Parathyroid adenoma (tissue), 2 donors: ENCODE results near the gene PRDX5.
"Not testable (repeated sequence)": the region's sequence is repeated elsewhere in the genome, so short reads cannot be mapped to it uniquely, and the experiment has no call there.

Experiments
- H2AFZ ChIP-seq: fragments of 300-600 bp; sonication (generic); one replicate; pipeline ENCODE4 v1.7.0; 2017; ENCODE audit warnings: antibody characterized with exemption, mild to moderate bottlenecking
- H3K27ac ChIP-seq: fragments of 300-600 bp; sonication (generic); one replicate; pipeline ENCODE4 v1.7.0; 2017
- H3K27me3 ChIP-seq: fragments of 300-600 bp; sonication (generic); one replicate; pipeline ENCODE4 v1.7.0; 2017; ENCODE audit warnings: low read length; ENCODE audit not compliant: control insufficient read depth, insufficient read depth
- H3K36me3 ChIP-seq: fragments of 300-600 bp; sonication (generic); one replicate; pipeline ENCODE4 v1.7.0; 2017; ENCODE audit warnings: low read length; ENCODE audit not compliant: control insufficient read depth, insufficient read depth
- H3K4me1 ChIP-seq: fragments of 300-600 bp; sonication (generic); one replicate; pipeline ENCODE4 v1.7.0; 2017; ENCODE audit warnings: control low read depth
- H3K4me2 ChIP-seq: fragments of 300-600 bp; sonication (generic); one replicate; pipeline ENCODE4 v1.7.0; 2017; ENCODE audit warnings: low read length
- H3K4me3 ChIP-seq: fragments of 300-600 bp; sonication (generic); one replicate; pipeline ENCODE4 v1.7.0; 2017; ENCODE audit warnings: low read depth, low read length
- H3K79me2 ChIP-seq: fragments of 300-600 bp; sonication (generic); one replicate; pipeline ENCODE4 v1.7.0; 2017; ENCODE audit warnings: control low read depth
- H3K9ac ChIP-seq: fragments of 300-600 bp; sonication (generic); one replicate; pipeline ENCODE4 v1.7.0; 2017; ENCODE audit warnings: mild to moderate bottlenecking
- H3K9me3 ChIP-seq: fragments of 300-600 bp; sonication (generic); one replicate; pipeline ENCODE4 v1.7.0; 2017; ENCODE audit warnings: low read length; ENCODE audit not compliant: control insufficient read depth
- TF ChIP-seq, protein P1 (sequence below): fragments of 300-600 bp; sonication (generic); IDR thresholded peaks from one replicate; pipeline ENCODE4 v1.7.0; 2017; ENCODE audit warnings: antibody characterized with exemption, mild to moderate bottlenecking
- donor health status: primary hyperparathyroidism.

The PRDX5 gene

GRCh38 chr11:64314146-64314804 is 3.6 kb upstream of the PRDX5 start:
- Histone ChIP-seq H3K9me3 (no peaks in the 10 kb centered on the region), H3K9ac (no peak overlapping the region), H3K4me2 (no peak overlapping the region), H3K27me3 (no peaks in the 10 kb centered on the region), H3K36me3 (no peaks in the 10 kb centered on the region), H3K4me3 (no peak overlapping the region), H2AFZ (no peak overlapping the region), H3K27ac (no peak overlapping the region), H3K79me2 (no peaks in the 10 kb centered on the region), H3K4me1 (peaks cover 4% of the 10 kb centered on the region)
- TF ChIP-seq, protein P1, sequence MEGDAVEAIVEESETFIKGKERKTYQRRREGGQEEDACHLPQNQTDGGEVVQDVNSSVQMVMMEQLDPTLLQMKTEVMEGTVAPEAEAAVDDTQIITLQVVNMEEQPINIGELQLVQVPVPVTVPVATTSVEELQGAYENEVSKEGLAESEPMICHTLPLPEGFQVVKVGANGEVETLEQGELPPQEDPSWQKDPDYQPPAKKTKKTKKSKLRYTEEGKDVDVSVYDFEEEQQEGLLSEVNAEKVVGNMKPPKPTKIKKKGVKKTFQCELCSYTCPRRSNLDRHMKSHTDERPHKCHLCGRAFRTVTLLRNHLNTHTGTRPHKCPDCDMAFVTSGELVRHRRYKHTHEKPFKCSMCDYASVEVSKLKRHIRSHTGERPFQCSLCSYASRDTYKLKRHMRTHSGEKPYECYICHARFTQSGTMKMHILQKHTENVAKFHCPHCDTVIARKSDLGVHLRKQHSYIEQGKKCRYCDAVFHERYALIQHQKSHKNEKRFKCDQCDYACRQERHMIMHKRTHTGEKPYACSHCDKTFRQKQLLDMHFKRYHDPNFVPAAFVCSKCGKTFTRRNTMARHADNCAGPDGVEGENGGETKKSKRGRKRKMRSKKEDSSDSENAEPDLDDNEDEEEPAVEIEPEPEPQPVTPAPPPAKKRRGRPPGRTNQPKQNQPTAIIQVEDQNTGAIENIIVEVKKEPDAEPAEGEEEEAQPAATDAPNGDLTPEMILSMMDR = no peak

DNA sequence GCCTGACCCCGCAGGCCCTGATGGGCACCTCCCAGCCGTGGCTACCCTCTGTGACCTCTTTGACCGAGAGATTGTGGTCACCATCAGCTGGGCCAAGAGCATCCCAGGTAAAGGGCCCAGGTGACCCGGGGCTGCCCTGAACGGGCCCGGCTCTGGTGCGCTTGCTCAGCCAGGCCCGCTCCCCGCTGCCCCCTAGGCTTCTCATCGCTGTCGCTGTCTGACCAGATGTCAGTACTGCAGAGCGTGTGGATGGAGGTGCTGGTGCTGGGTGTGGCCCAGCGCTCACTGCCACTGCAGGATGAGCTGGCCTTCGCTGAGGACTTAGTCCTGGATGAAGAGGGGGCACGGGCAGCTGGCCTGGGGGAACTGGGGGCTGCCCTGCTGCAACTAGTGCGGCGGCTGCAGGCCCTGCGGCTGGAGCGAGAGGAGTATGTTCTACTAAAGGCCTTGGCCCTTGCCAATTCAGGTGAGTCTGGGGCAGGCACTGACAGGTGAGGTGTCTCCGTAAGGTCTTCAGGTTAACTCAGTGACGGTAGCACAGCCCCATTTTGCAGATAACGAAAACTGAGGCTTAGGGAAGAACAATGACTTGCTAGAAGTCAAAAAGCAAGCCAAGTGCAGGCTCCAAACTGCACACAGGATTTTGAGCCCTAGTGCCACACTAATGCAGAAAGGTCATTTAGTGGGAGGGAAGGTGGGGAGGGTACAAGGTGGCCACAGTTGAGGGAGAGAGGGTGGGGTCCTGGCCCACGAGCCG is 2.9 kb upstream of the PRDX5 start:
- Histone ChIP-seq H3K27ac (no peak overlapping the region), H2AFZ (no peak overlapping the region), H3K4me2 (no peak overlapping the region), H3K4me1 (peaks cover 4% of the 10 kb centered on the region), H3K9me3 (no peaks in the 10 kb centered on the region), H3K9ac (no peak overlapping the region), H3K27me3 (no peaks in the 10 kb centered on the region), H3K79me2 (no peaks in the 10 kb centered on the region), H3K36me3 (no peaks in the 10 kb centered on the region), H3K4me3 (no peak overlapping the region)
- TF ChIP-seq, protein P1 = no peak

GRCh38 chr11:64315667-64316526 is 2.0 kb upstream of the PRDX5 start:
- not testable (repeated sequence) for H3K36me3 ChIP-seq, H3K9me3 ChIP-seq, H3K27me3 ChIP-seq, H3K4me1 ChIP-seq, H3K27ac ChIP-seq, H3K4me3 ChIP-seq, H3K4me2 ChIP-seq, H3K79me2 ChIP-seq, H3K9ac ChIP-seq, H2AFZ ChIP-seq

DNA sequence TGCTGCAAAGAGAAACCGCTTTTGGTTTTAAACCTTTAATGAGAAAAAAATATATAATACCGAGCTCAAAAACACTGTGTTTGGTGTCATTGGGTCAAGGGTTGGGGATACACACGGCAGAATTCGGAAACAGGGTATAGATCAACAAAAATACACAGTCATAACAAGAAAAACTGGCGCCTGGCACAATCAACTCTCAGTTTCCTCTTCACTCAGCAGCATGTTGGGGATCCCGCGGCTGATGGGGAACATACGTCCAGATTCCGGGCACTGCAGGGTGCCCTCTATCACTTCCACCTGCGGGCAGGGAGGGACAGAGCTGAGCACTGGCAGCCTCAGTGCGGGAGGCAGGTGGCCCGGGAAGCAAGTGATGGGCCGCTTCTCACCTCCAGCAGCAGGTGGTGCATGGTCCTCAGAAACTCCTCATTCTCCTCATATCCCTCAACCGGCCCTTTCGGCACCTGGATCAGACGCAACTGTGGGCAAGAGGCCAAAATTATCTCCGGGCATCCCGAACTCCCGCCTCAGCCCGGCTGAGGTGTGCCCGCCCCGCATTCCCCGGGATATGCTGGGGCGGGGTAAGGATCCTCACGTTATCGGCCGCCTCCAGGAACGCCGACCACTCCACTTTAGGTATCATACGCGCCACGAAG is 1.1 kb upstream of the PRDX5 start:
- Histone ChIP-seq H3K9ac (peak overlapping the region; percentile 89), H3K27ac (peak overlapping the region; percentile 99), H3K4me2 (peak overlapping the region; percentile 99), H3K4me1 (peaks cover 4% of the 10 kb centered on the region), H3K4me3 (peak overlapping the region; percentile 92), H3K36me3 (no peaks in the 10 kb centered on the region), H3K9me3 (no peaks in the 10 kb centered on the region), H3K27me3 (no peaks in the 10 kb centered on the region), H2AFZ (peak overlapping the region; percentile 78), H3K79me2 (no peaks in the 10 kb centered on the region)
- TF ChIP-seq, protein P1 = no peak
